Measurements from ENCODE around the gene FN3KRP.
"Not testable (repeated sequence)": the region's sequence is repeated elsewhere in the genome, so short reads cannot be mapped to it uniquely, and the experiment has no call there.

The FN3KRP gene

DNA sequence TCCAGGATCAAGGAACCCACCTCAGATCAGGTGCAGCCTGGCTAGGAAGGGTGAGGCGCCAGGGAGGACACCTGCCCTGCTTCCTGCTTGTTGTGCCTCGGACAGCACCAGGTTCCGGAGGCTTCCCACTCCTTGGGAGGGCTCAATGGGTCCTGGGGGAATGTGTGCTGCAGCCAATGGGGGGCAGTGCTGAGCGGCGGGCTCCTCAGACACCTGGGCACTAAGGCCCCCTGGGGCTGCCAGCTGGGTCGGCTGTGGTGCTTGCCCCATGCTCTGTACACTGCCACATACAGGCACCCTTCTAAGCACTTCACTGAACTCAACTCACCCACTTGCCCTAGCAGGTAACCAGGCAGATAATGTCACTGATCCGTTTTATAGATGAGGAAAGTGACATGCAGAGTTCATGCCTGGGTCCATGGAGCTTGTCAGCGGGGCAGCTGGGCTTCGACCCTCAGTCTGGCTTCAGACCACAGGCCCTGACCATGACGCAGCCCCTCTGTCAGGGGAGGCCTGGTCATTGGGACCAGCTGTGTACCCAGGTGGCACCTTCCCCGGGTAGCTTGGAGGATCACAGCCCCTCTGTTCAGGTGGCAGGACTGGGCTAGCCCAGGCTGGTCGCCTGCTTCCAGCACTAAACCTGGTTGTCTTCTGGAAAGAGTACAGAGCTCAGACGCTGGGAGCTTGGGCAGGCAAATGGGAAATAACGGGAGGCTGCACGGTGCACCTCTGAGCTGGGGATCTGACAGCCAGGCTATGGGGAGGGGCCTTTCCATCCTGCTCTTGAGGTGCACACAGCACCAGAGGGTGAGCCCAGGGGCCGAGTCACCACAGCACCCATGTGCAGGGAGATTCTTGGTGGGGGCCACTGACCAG, 27.1 kb downstream of the FN3KRP start:
- DNase-seq = no peak

GRCh38 chr17:82744736-82745135, 28.2 kb downstream of the FN3KRP start:
- DNase-seq = not testable (repeated sequence)

DNA sequence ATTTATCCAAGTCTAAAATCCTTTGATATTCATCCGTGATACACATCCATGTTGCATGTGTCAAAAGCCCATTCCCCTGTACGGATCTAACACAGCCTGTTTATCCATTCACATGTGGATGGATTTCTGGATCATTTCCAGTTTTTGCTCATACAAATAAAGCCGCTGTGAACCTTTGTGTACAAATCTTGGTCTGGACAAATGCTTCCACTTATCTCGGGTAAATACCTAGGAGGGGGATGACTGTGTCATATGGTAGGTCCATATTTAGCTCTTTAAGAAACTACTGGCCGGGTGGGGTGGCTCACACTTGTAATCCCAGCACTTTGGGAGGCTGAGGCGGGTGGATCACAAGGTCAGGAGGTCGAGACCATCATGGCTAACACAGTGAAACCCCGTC, 29.0 kb downstream of the FN3KRP start:
- no peak for DNase-seq

DNA sequence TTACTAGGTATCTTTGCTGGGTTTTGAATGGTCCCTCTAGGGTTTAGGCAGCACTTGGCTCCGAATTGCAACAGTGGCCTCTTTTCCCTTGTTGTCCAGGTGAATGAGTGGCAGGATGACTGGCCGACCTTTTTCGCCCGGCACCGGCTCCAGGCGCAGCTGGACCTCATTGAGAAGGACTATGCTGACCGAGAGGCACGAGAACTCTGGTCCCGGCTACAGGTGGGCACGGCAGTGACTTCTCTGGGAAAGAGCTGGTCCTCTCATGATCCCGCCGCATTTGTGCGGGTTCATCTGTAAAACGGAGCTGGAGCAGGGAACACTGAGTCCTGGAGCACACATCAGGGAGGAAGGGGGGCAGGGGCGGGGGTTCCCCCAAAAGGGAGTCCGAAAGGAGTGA, 32.2 kb downstream of the FN3KRP start:
- DNase-seq = no peak

- DNase-seq = no peak
These were observed 33.9 kb downstream of the FN3KRP start for GRCh38 chr17:82750241-82750908.

- no peak for DNase-seq
These were observed 34.7 kb downstream of the FN3KRP start for GRCh38 chr17:82751171-82751570.

DNA sequence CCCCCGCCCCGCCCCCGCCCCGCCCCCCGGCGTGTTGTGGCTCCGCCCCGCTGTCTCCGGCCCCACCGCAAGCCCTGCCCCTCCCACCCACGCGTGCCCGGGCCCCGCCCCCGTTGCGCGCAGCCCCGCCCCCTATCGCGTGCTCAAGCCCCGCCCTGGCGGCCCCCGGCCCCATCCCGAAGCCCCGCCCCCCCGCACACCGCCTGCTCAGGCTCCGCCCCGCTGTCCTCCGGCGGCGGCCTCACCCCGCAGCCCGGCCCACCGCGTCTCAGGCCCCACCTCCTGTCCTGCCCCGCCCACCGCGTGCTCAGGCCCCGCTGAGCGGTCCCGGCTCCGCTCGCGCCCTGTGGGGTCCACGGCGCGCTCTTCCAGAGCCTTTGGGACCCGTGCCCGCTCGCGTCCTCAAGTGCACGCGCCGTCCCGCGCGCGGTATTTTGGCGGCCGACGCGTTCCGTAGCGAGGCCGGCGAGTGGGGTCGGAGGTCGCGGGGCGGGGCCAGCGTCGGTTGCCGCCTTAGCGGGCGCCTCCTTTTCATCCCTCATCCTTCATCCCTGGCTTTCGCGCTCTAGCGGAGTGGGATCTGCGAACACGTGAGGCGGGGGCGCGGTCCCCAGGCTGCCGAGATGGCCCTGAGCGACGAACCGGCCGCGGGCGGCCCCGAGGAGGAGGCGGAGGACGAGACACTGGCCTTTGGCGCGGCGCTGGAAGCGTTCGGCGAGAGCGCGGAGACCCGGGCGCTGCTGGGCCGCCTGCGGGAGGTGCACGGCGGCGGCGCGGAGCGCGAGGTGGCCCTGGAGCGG, 35.3 kb downstream of the FN3KRP start, which contains the start of gene TBCD:
Gene TBCD, plus strand, starts transcription at position 495 of the 800 bp plus-strand sequence. Its CDS starts 129 bp downstream, at position 624.
- peak; percentile 92 for DNase-seq

DNA sequence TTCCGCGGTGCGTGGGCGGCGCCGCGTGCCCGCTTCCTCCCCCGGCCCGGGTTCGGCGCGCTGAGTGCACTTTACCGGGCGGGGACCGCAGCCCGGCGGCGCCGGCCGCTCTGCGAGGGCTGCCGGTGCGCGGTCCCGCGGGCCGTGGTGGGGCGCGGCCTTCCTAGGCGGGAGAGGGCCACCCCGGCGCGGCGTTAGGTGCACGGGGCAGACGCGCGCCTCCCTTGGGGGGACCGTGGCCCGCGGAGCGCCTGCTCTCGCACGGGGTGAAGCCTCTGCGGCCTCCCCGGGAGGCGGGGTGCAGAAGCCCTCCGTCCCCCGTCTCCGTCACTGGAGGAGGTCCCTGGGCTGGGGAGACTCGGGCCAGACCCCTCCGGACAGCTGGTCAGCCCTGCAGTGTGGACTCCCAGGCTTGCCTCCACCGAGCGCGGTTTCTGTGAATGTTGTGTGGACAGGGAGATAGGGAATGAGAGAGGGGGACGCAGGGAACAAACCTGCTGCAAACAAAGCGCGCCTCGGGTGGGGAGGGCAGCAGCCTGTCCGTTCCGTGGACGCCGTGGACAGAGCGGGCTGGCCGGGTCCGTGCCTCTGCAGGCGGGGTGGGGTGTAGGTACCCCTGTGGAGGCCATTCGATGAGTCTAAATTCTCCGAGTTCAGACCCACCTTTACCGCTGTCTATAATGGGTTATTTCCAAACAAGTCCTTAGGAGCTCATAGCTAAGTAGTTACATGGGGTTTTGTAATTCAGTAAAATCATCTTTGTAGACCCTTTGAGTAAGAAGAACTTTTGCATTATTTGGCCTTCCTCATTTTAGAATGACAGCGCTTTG, 36.1 kb downstream of the FN3KRP start:
- no peak for DNase-seq

- no peak for DNase-seq
These were observed 36.6 kb downstream of the FN3KRP start for GRCh38 chr17:82753201-82753464.

GRCh38 chr17:82754297-82755208, 38.0 kb downstream of the FN3KRP start:
- DNase-seq = no peak

- DNase-seq = no peak
These were observed 39.7 kb downstream of the FN3KRP start for GRCh38 chr17:82756166-82756565.

DNA sequence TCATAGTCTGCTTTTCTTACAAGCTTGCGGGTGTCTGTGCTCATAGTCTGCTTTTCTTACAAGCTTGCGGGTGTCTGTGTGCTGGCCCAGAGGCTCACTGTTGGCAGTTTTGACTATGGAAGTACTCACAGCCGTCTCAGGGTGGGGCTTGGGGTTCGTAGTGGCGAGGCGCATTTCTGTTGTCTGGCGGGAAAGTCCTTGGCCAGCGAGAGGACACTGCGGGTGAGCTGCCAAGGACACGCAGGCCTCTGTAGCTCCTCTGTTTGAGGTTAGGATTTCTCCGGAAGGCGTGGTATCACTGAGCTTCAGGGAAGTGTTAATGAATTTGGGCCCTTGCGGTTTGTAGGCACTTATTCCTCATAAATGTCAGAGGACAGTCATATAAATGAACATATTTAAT, 48.9 kb downstream of the FN3KRP start:
- DNase-seq = no peak

- peak; percentile 51 for DNase-seq
These were observed 50.7 kb downstream of the FN3KRP start for GRCh38 chr17:82767041-82767754.

GRCh38 chr17:82769041-82769440, 52.5 kb downstream of the FN3KRP start:
- DNase-seq = no peak

DNA sequence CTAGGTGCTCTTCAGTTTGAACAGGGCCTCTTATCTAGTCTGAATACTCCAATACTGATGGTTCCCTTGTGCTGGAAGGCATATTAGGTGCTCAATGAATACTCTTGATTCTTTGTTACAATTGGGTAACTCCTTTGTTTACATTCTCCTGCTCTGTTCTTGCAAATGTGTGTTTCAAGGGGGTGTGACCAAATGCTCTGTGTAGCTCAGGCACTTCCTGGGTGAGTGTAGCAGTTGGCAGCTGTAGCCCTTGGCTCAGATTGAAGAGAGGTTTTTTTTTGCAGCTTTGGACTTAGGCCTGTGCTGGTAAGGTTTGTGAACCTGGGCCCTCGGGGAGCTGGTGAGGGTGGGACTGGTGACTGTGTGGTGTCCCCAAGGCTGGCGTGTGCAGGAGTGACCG, 55.5 kb downstream of the FN3KRP start:
- DNase-seq = no peak

GRCh38 chr17:82774456-82774855, 58.0 kb downstream of the FN3KRP start:
- DNase-seq = not testable (repeated sequence)

DNA sequence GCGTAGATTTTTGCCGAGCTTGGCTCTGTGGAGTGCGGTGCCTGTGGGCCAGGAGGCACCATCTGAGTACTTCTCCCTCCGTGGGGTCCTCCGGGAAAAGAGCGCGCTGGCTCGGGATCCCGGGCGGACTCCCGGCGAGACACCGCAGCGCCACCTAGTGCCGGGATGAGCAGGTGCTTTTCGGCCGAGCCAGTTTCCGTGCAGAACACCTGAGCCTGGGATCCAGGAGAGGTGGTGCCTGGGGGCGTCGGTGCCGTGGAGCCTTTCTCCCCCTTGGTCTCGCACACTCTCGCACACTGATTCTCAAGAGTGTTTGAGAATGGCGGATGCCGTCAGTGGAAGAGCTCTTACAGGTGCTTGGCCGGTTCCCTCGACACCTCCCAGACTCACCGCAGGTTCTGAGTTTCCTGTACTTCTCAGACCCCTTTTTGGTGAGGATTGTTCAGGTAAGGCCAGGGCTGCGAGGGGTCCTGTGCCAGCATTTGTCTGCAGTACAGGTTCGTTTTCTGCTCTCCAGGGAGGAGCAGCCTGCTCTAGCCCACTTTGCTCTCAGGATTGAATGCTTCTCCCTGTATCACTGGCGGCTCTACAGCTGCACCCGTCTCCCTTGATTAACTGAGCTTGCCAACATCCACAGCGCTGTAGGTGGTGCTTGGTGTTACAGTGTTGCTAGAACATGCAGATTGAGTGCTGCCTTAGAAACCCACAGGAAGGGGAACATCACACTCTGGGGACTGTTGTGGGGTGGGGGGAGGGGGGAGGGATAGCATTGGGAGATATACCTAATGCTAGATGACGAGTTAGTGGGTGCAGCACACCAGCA, 58.7 kb downstream of the FN3KRP start:
- peak; percentile 45 for DNase-seq

GRCh38 chr17:82776454-82776853, 59.9 kb downstream of the FN3KRP start:
- no peak for DNase-seq
